GM13976 (cell line): ENCODE measurements around the gene RHBDL1.

Source experiments
- DNase-seq: peaks from one replicate; pipeline ENCODE4 v3.0.0; 2012; ENCODE audit warnings: low spot score
- in situ Hi-C: fragments of 300-500 bp; cut with MboI; formaldehyde crosslinking; loops from one replicate; pipeline ENCODE4 v1.12.0; 2022; ENCODE audit warnings: low sequenced_read_pairs, mixed read lengths, inconsistent platforms; ENCODE audit not compliant: unreplicated experiment
- TF ChIP-seq, protein P1 (sequence below): IDR thresholded peaks from 2 replicates; pipeline ENCODE4 v1.5.1; 2012; ENCODE audit warnings: borderline replicate concordance, mild to moderate bottlenecking; ENCODE audit not compliant: insufficient read depth; ENCODE audit errors: extremely low read depth, missing control alignments, control extremely low read depth

The RHBDL1 gene

DNA sequence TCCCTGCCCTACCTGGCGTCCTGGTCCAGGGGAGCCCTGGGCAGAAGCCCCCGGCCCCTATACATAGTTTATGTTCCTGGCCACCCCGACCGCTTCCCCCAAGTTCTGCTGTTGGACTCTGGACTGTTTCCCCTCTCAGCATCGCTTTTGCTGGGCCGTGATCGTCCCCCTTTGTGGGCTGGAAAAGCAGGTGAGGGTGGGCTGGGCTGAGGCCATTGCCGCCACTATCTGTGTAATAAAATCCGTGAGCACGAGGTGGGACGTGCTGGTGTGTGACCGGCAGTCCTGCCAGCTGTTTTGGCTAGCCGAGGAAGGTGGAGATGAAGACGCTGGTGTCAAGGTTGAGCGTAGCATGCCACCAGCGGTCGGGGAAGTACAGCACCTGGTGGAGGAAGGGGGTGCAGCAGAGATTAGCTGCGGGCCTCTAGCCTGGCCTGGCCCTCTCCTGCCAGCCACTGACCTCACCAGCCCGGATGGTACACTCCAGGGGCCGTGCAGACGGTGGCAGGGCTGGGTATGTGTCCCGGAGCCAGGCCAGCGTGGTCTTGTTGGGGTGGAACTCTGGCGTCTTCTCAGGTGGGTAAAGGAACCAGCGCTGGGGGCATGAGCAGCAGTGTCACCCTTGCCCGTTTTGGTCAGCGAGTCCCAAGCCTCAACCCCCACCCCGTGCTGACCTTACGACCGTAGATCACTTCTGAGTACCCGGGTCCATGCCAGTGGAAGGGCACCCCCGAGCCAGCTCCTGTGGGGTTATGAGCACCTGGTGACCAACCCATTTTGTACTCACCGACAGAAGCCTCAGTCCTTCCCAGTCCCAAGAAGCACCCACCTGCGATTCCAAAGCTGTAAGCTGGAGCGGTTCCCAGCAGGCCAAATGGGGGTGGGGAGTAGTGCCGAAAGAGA lies 7.3 kb downstream of the RHBDL1 start:
- DNase-seq, result no peak
- TF ChIP-seq, protein P1, sequence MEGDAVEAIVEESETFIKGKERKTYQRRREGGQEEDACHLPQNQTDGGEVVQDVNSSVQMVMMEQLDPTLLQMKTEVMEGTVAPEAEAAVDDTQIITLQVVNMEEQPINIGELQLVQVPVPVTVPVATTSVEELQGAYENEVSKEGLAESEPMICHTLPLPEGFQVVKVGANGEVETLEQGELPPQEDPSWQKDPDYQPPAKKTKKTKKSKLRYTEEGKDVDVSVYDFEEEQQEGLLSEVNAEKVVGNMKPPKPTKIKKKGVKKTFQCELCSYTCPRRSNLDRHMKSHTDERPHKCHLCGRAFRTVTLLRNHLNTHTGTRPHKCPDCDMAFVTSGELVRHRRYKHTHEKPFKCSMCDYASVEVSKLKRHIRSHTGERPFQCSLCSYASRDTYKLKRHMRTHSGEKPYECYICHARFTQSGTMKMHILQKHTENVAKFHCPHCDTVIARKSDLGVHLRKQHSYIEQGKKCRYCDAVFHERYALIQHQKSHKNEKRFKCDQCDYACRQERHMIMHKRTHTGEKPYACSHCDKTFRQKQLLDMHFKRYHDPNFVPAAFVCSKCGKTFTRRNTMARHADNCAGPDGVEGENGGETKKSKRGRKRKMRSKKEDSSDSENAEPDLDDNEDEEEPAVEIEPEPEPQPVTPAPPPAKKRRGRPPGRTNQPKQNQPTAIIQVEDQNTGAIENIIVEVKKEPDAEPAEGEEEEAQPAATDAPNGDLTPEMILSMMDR, result no peak
- in situ Hi-C loops, result no loop called here

DNA sequence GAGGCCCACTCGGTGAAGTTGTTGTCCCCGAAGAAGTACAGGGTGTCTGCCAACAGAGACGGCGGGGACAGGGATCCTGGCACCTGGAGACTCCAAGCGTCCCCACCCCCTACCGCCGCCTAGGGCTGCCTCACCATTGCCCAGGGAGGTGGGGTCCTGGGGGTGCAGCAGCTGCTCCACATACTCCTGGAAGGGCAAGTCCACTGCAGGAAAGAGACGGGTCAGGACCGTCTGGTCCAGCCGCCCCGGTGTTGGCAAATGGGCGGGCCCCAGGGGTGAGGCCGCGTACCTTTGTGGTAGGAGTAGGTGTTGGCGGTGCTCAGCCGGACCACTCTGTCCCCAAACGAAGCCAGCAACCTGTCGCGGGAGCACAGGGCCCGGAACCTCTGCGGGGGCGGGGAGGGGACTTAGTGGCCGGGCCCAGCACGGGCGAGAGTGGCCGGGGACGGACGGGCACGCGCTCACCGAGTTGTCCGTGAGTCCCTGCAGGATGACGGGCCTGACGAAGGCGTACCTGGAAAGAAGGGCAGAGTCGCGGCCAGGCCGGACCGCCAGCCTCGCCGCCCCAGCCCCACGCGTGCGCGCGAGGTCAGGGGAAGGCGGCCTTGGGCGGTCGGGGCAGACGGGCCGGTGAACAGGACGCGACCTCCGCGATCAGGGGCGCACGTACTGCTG lies 8.1 kb downstream of the RHBDL1 start:
- TF ChIP-seq, protein P1, result no peak
- in situ Hi-C loops, result no loop called here
- DNase-seq, result no peak

DNA sequence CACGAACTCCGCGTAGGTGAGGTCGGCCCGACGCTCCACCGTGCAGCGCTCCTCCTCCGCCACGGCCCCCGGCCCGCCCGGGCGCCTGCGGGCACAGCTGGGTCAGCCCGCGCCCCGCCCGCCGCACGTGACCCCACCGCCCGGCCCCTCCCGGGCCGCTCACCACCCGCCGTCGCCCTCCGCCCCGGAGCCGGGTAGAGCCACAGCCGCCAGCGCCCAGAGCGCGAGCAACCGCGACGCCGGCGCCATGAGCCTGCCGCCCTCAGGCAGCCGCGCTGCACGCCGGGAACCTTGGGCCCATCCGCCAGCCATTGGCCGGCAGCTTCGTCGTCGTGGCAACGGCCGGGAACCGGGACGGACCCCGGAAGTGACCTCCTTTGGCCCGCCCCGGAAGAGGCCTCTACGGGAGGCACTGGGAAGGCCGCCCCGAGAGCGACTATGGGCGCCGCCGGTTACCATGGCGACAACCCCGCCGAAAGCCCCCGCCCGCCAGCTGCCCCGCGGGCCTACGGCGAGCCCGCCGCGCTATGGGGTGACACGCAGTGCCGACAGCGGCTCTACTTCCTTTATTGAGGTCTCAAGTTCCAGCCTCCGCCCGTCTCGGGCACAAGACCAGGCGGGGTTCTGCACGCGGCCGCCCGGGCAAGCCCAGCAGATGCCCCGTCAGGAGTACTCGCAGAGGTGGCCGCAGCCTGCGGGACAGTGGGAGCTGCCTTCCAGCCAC lies 8.8 kb downstream of the RHBDL1 start, which contains the start of gene JMJD8:
Gene JMJD8, minus strand, starts transcription at position 264 of the 724 bp plus-strand sequence. Its CDS starts 15 bp downstream, at position 249.
- in situ Hi-C loops, result no loop called here
- peak; percentile 99 for DNase-seq
- TF ChIP-seq, protein P1, result no peak

DNA sequence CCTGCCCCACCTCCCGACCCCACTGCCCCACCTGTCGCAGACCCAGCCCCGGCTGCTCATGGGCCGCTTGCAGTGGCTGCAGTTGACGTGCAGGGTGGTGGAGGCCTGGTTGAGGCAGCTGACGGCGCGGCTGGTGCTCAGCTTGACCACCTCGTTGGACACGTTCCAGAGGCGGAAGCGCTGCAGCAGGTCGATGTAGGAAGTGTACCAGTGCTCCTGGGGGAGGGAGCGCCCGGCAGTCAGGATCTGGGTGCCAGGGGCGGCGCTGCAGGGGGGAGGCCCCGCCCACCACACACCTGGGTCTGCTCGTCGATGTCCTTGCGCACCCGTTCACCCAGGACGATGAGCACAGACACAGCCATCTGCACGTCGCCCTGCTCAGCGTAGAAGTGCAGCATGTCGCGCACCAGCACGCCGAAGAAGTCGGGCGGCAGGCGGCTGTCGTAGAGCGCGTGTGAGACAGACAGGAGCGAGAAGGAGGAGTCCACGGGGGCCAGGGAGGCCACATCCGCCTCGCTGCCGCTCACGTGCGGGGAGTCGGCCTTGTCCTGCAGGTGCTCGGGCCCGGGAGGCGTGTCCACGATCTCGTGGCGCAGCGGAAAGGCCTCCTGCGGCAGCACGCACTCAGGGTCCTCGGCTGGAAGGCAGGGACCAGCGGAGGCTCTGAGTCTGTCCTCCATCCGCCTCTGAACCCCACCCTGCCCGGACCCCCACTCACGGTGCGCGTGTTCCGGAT lies 9.7 kb downstream of the RHBDL1 start:
- TF ChIP-seq, protein P1, result no peak
- in situ Hi-C loops, result no loop called here
- no peak for DNase-seq

DNA sequence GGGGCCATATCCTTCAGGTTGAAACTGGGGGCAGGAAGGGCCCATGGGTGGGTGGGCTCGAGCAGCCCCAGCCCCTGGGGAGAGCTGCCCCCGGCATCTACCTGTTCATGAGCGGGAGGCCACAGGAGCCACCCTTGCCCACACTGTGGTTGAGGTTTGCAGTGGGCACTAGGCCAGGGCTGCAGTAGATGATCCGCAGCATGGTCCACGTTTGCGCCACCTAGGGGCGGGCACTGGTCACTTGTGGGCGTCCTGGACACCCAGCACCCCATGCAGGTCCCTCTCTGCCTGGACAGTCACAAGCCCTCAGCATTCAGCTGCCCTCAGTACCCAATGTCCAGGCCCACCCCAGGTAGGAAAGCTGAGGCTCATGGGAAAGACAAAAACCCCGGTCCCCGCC lies 10.5 kb downstream of the RHBDL1 start:
- TF ChIP-seq, protein P1, result peak; percentile 38
- in situ Hi-C loops, result no loop called here
- DNase-seq, result no peak

DNA sequence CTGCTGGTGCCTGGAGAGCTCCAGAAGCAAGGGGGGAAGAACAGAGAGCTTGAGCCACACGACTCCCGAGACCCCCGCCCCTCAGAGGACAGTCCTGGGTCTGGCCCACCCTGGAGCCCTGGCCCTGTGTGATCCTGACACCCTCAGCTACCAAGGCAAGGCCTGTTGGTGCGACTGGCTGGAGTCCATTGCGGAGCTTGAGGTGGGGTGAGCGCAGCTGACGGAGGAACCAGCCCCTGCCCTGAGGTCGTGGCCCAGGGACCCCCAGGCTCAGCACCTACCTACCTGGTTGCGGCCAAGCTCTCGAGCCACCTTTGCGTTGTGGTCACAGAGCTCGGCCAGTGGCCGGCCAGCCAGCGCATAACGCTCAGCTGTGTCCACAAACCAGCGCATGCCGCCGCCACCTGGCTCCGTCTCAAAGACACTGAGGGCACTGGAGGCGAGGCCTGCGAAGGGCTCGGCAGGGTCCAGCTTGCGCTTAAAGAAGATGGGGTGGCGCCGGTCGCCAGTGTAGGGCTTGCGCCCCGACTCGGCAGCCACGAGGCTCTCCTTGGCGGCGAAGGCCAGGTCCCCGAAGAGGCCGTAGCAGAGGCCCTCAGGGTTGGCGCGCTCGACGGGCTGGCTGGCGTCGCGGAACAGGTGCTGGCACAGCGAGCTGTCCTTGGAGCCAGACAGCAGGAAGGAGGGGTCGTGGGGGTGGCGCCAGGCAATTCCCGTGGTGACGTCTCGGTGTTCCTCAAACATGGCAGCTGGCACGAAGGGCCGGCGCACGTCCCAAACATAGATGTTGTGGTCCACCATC lies 11.2 kb downstream of the RHBDL1 start:
- in situ Hi-C loops, result no loop called here
- no peak for DNase-seq
- TF ChIP-seq, protein P1, result no peak
